ENCODE data around the gene FRYL. TPM values are rescaled to one million over a fixed set of nuclear protein-coding genes. Genes with fewer than 3 reads are reported as not detected.

FRYL gene
- total and polyA plus RNA-seq, 2 of the 8 experiments (the other 6 are each of a cell fraction or from before 2014, with no cell fraction given) = 8.0 to 36.5 TPM

DNA sequence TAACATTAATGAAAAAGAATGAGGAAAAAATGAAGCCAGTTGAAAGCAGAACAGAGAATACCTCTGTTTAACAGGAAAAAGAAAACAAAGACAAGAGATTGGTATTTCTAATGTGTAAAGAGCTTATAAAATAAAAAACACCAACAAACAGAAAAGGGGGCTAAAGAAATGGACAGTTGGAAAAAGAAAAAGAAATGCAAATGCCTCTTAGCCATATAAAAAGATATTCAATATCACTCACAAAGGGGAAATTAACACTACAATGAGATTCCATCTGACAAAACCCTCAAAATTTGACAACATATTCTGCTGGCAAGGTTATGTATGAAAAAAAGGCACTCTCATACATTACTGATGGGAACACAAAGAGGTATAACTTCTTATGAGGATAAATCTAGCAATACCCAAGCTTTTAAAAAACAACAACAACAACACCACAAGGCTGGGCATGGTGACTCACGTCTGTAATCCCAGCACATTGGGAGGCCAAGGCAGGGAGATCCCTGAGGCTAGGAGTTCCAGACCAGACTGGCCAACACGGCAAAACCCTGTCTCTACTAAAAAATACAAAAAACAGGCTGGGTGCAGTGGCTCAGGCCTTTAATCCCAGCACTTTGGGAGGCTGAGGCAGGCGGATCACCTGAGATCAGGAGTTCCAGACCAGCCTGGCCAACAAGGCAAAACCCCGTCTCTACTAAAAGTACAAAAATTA is 75.8 kb downstream of the FRYL start (continued):
- TF ChIP-seq, protein P1, sequence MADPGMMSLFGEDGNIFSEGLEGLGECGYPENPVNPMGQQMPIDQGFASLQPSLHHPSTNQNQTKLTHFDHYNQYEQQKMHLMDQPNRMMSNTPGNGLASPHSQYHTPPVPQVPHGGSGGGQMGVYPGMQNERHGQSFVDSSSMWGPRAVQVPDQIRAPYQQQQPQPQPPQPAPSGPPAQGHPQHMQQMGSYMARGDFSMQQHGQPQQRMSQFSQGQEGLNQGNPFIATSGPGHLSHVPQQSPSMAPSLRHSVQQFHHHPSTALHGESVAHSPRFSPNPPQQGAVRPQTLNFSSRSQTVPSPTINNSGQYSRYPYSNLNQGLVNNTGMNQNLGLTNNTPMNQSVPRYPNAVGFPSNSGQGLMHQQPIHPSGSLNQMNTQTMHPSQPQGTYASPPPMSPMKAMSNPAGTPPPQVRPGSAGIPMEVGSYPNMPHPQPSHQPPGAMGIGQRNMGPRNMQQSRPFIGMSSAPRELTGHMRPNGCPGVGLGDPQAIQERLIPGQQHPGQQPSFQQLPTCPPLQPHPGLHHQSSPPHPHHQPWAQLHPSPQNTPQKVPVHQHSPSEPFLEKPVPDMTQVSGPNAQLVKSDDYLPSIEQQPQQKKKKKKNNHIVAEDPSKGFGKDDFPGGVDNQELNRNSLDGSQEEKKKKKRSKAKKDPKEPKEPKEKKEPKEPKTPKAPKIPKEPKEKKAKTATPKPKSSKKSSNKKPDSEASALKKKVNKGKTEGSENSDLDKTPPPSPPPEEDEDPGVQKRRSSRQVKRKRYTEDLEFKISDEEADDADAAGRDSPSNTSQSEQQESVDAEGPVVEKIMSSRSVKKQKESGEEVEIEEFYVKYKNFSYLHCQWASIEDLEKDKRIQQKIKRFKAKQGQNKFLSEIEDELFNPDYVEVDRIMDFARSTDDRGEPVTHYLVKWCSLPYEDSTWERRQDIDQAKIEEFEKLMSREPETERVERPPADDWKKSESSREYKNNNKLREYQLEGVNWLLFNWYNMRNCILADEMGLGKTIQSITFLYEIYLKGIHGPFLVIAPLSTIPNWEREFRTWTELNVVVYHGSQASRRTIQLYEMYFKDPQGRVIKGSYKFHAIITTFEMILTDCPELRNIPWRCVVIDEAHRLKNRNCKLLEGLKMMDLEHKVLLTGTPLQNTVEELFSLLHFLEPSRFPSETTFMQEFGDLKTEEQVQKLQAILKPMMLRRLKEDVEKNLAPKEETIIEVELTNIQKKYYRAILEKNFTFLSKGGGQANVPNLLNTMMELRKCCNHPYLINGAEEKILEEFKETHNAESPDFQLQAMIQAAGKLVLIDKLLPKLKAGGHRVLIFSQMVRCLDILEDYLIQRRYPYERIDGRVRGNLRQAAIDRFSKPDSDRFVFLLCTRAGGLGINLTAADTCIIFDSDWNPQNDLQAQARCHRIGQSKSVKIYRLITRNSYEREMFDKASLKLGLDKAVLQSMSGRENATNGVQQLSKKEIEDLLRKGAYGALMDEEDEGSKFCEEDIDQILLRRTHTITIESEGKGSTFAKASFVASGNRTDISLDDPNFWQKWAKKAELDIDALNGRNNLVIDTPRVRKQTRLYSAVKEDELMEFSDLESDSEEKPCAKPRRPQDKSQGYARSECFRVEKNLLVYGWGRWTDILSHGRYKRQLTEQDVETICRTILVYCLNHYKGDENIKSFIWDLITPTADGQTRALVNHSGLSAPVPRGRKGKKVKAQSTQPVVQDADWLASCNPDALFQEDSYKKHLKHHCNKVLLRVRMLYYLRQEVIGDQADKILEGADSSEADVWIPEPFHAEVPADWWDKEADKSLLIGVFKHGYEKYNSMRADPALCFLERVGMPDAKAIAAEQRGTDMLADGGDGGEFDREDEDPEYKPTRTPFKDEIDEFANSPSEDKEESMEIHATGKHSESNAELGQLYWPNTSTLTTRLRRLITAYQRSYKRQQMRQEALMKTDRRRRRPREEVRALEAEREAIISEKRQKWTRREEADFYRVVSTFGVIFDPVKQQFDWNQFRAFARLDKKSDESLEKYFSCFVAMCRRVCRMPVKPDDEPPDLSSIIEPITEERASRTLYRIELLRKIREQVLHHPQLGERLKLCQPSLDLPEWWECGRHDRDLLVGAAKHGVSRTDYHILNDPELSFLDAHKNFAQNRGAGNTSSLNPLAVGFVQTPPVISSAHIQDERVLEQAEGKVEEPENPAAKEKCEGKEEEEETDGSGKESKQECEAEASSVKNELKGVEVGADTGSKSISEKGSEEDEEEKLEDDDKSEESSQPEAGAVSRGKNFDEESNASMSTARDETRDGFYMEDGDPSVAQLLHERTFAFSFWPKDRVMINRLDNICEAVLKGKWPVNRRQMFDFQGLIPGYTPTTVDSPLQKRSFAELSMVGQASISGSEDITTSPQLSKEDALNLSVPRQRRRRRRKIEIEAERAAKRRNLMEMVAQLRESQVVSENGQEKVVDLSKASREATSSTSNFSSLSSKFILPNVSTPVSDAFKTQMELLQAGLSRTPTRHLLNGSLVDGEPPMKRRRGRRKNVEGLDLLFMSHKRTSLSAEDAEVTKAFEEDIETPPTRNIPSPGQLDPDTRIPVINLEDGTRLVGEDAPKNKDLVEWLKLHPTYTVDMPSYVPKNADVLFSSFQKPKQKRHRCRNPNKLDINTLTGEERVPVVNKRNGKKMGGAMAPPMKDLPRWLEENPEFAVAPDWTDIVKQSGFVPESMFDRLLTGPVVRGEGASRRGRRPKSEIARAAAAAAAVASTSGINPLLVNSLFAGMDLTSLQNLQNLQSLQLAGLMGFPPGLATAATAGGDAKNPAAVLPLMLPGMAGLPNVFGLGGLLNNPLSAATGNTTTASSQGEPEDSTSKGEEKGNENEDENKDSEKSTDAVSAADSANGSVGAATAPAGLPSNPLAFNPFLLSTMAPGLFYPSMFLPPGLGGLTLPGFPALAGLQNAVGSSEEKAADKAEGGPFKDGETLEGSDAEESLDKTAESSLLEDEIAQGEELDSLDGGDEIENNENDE (IDR thresholded peaks at IDR 0.05; ENCODE audit: insufficient replicate concordance, low read length) = no peak
- TF ChIP-seq TCF12 (IDR thresholded peaks at IDR 0.05; ENCODE audit: low read depth, low read length) (no peak), BCL11A (IDR thresholded peaks at IDR 0.05; ENCODE audit: low read depth in 2 of 2, low read length in 2 of 2) (no peak), TAF1 (IDR thresholded peaks at IDR 0.05; ENCODE audit: low read depth, low read length) (no peak), SP1 (IDR thresholded peaks at IDR 0.05; ENCODE audit: low read depth, low read length) (no peak), HDAC2 (IDR thresholded peaks at IDR 0.05; ENCODE audit: borderline replicate concordance in 1 of 2, low read depth in 2 of 2, low read length in 2 of 2) (no peak), SIX5 (IDR thresholded peaks at IDR 0.05; ENCODE audit: low read depth, low read length) (no peak), YY1 (IDR thresholded peaks at IDR 0.05; ENCODE audit: low read depth, low read length) (no peak), SP4 (IDR thresholded peaks at IDR 0.05; ENCODE audit: low read length) (no peak), RFX5 (IDR thresholded peaks at IDR 0.05; ENCODE audit: borderline replicate concordance, low read depth, low read length) (no peak), BACH1 (IDR thresholded peaks at IDR 0.05; ENCODE audit: low read length) (no peak), CHD1 (IDR thresholded peaks at IDR 0.05; ENCODE audit: low read depth, low read length) (no peak)

Measured in H1 (cell line).